ENCODE data around the gene TCAIM.
"Not testable (repeated sequence)": the region's sequence is repeated elsewhere in the genome, so short reads cannot be mapped to it uniquely, and the experiment has no call there.

Gene TCAIM

GRCh38 chr3:44365952-44366351 lies 27.4 kb downstream of the TCAIM start:
- no peak for DNase-seq
- no peak for TF ChIP-seq POLR2A (IDR thresholded peaks at IDR 0.05; ENCODE audit: low read length)
- no peak for TF ChIP-seq GATA1 (IDR thresholded peaks at IDR 0.05; ENCODE audit: low read depth, low read length)

GRCh38 chr3:44375450-44375849 lies 36.9 kb downstream of the TCAIM start:
- TF ChIP-seq POLR2A (IDR thresholded peaks at IDR 0.05; ENCODE audit: low read length) (no peak), GATA1 (IDR thresholded peaks at IDR 0.05; ENCODE audit: low read depth, low read length) (no peak)
- no peak for DNase-seq

- no peak for DNase-seq
- TF ChIP-seq GATA1 (IDR thresholded peaks at IDR 0.05; ENCODE audit: low read depth, low read length) (no peak), POLR2A (IDR thresholded peaks at IDR 0.05; ENCODE audit: low read length) (no peak)
Observed at GRCh38 chr3:44387404-44387803, 48.8 kb downstream of the TCAIM start.

- TF ChIP-seq GATA1 (IDR thresholded peaks at IDR 0.05; ENCODE audit: low read depth, low read length): no peak
- no peak for DNase-seq
Observed at GRCh38 chr3:44392489-44392888, 53.9 kb downstream of the TCAIM start.

GRCh38 chr3:44395714-44396113 lies 57.1 kb downstream of the TCAIM start:
- TF ChIP-seq POLR2A (IDR thresholded peaks at IDR 0.05; ENCODE audit: low read length) (no peak), GATA1 (IDR thresholded peaks at IDR 0.05; ENCODE audit: low read depth, low read length) (no peak)
- DNase-seq: no peak

GRCh38 chr3:44396200-44397171 lies 57.9 kb downstream of the TCAIM start:
- TF ChIP-seq POLR2A (IDR thresholded peaks at IDR 0.05; ENCODE audit: low read length) (no peak), GATA1 (IDR thresholded peaks at IDR 0.05; ENCODE audit: low read depth, low read length) (no peak)
- DNase-seq: no peak

GRCh38 chr3:44398271-44398670 lies 59.7 kb downstream of the TCAIM start:
- not testable (repeated sequence) for DNase-seq

GRCh38 chr3:44398853-44399252 lies 60.3 kb downstream of the TCAIM start:
- TF ChIP-seq POLR2A (IDR thresholded peaks at IDR 0.05; ENCODE audit: low read length): no peak
- no peak for TF ChIP-seq GATA1 (IDR thresholded peaks at IDR 0.05; ENCODE audit: low read depth, low read length)
- DNase-seq: no peak

- DNase-seq: peak in 1 of 2 experiments; percentile 30
- TF ChIP-seq GATA1 (IDR thresholded peaks at IDR 0.05; ENCODE audit: low read depth, low read length) (no peak), POLR2A (IDR thresholded peaks at IDR 0.05; ENCODE audit: low read length) (no peak)
Observed at GRCh38 chr3:44400771-44401170, 62.2 kb downstream of the TCAIM start.

GRCh38 chr3:44402548-44402947 lies 64.0 kb downstream of the TCAIM start:
- TF ChIP-seq POLR2A (IDR thresholded peaks at IDR 0.05; ENCODE audit: low read length) (no peak), GATA1 (IDR thresholded peaks at IDR 0.05; ENCODE audit: low read depth, low read length) (no peak)
- DNase-seq: no peak

GRCh38 chr3:44409640-44410410 lies 71.3 kb downstream of the TCAIM start:
- TF ChIP-seq GATA1 (IDR thresholded peaks at IDR 0.05; ENCODE audit: low read depth, low read length) (no peak), POLR2A (IDR thresholded peaks at IDR 0.05; ENCODE audit: low read length) (no peak)
- DNase-seq: no peak

- TF ChIP-seq GATA1 (IDR thresholded peaks at IDR 0.05; ENCODE audit: low read depth, low read length) (no peak), POLR2A (IDR thresholded peaks at IDR 0.05; ENCODE audit: low read length) (no peak)
- DNase-seq: no peak
Observed at GRCh38 chr3:44411031-44411645, 72.6 kb downstream of the TCAIM start.

GRCh38 chr3:44412365-44412764 lies 73.8 kb downstream of the TCAIM start:
- TF ChIP-seq POLR2A (IDR thresholded peaks at IDR 0.05; ENCODE audit: low read length): no peak
- TF ChIP-seq GATA1 (IDR thresholded peaks at IDR 0.05; ENCODE audit: low read depth, low read length): no peak
- no peak for DNase-seq

GRCh38 chr3:44414517-44415090 lies 76.0 kb downstream of the TCAIM start:
- DNase-seq: no peak
- TF ChIP-seq POLR2A (IDR thresholded peaks at IDR 0.05; ENCODE audit: low read length) (no peak), GATA1 (IDR thresholded peaks at IDR 0.05; ENCODE audit: low read depth, low read length) (no peak)

Data from erythroblast (primary cell).